Lower lobe of right lung (tissue), 2 donors: ENCODE data around the gene CNPY3. TPM values are rescaled to one million over a fixed set of nuclear protein-coding genes. Genes with fewer than 3 reads are reported as not detected.

ENCODE experiments used
- ATAC-seq, 2 donors: fragments of 200-7000 bp; cut with Tn5 transposase; one replicate each; pipeline ENCODE4 v1.9.1; 2020 to 2022; ENCODE audit warnings: mild to moderate bottlenecking in 2 of 2, moderate library complexity in 2 of 2
- DNase-seq: peaks from one replicate; pipeline ENCODE4 v3.0.0-alpha.2; 2020
- H3K27ac ChIP-seq: fragments of 200-600 bp; one replicate; pipeline ENCODE4 v1.8.0; 2022
- H3K27me3 ChIP-seq: fragments of 200-600 bp; one replicate; pipeline ENCODE4 v1.8.0; 2022; ENCODE audit warnings: low read depth
- H3K36me3 ChIP-seq: fragments of 200-600 bp; one replicate; pipeline ENCODE4 v1.8.0; 2022; ENCODE audit warnings: mild to moderate bottlenecking
- H3K4me1 ChIP-seq: fragments of 200-600 bp; one replicate; pipeline ENCODE4 v1.8.0; 2022
- H3K4me3 ChIP-seq: fragments of 200-600 bp; one replicate; pipeline ENCODE4 v1.8.0; 2022; ENCODE audit warnings: mild to moderate bottlenecking
- H3K9me3 ChIP-seq: fragments of 200-600 bp; one replicate; pipeline ENCODE4 v1.8.0; 2022
- intact Hi-C: fragments of 100-400 bp; cut with DNase I; formaldehyde crosslinking; loops from one replicate; pipeline ENCODE4 v1.11.0; 2022
- total RNA-seq: library from RNA; stranded (reverse); fragmentation: NEBNext Ultra II Directional; extraction: Animal tissue kit (Norgen Biotek cat#: 25700); gene quantifications from one replicate; pipeline ENCODE4 v1.2.1, GENCODE V29; 2021
- TF ChIP-seq, protein P1 (sequence below): fragments of 200-600 bp; IDR thresholded peaks from one replicate; pipeline ENCODE4 v1.8.0; 2022; ENCODE audit warnings: antibody characterized with exemption, mild to moderate bottlenecking
- donor health status: DM: no; HTN: yes; CAD: no; lungs with severe emphysema.

CNPY3 gene
- total RNA-seq, 1 donor from 2014 or later, result 84.0 TPM

DNA sequence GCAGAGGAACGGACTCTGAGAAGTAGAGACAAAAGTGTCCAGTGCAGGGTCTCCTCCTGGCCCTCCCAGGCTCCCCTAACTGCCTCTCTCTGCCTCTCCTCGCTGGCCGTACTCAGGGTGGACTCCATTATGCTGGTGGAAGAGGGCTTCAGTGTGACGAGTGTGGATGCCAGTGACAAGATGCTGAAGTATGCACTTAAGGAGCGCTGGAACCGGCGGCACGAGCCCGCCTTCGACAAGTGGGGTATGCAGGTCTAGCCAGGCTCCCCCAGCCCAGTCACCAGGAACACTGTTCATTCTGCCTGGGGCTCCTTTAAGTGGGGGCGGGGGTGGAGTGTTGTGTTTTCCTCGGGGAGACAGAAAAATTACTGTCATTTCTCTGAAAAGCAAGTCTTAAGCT is 32.8 kb downstream of the CNPY3 start:
- Histone ChIP-seq H3K27ac (no peak overlapping the region), H3K9me3 (no peaks in the 10 kb centered on the region), H3K4me3 (no peak overlapping the region), H3K4me1 (peaks cover 19% of the 10 kb centered on the region), H3K36me3 (peaks cover 41% of the 10 kb centered on the region), H3K27me3 (no peaks in the 10 kb centered on the region)
- intact Hi-C loops, result no loop called here
- DNase-seq, result no peak
- no peak for ATAC-seq
- TF ChIP-seq, protein P1, sequence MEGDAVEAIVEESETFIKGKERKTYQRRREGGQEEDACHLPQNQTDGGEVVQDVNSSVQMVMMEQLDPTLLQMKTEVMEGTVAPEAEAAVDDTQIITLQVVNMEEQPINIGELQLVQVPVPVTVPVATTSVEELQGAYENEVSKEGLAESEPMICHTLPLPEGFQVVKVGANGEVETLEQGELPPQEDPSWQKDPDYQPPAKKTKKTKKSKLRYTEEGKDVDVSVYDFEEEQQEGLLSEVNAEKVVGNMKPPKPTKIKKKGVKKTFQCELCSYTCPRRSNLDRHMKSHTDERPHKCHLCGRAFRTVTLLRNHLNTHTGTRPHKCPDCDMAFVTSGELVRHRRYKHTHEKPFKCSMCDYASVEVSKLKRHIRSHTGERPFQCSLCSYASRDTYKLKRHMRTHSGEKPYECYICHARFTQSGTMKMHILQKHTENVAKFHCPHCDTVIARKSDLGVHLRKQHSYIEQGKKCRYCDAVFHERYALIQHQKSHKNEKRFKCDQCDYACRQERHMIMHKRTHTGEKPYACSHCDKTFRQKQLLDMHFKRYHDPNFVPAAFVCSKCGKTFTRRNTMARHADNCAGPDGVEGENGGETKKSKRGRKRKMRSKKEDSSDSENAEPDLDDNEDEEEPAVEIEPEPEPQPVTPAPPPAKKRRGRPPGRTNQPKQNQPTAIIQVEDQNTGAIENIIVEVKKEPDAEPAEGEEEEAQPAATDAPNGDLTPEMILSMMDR, result no peak

DNA sequence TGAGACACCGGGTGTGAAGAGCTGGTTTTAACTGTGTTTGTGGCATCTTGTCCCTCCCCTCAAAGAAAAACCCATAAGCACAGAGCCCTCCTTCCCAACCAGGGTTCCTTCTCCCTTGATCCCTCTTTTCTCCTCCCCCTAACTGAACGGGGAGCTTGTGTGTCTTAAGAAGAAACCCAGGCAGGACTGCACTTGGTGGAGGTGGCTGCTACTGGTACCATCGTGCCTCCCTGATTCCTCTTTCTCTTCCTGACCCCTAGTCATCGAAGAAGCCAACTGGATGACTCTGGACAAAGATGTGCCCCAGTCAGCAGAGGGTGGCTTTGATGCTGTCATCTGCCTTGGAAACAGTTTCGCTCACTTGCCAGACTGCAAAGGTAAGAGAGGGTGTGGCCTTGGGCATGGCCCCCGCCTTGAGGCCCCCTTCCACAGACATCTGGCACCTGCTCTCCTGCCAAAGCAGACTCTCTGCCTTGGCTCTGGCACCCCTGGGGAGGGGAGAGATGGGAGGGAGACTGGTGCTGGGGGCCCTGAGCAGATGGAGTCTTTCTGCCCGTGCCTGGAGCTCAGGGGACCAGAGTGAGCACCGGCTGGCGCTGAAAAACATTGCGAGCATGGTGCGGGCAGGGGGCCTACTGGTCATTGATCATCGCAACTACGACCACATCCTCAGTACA is 33.4 kb downstream of the CNPY3 start:
- TF ChIP-seq, protein P1, result no peak
- ATAC-seq (no peak), DNase-seq (no peak)
- peaks cover 19% of the 10 kb centered on the region for H3K4me1 ChIP-seq
- H3K9me3 ChIP-seq, result no peaks in the 10 kb centered on the region
- peaks cover 46% of the 10 kb centered on the region for H3K36me3 ChIP-seq
- no peak overlapping the region for H3K4me3 ChIP-seq
- no peak overlapping the region for H3K27ac ChIP-seq
- intact Hi-C loops, result no loop called here
- no peaks in the 10 kb centered on the region for H3K27me3 ChIP-seq

DNA sequence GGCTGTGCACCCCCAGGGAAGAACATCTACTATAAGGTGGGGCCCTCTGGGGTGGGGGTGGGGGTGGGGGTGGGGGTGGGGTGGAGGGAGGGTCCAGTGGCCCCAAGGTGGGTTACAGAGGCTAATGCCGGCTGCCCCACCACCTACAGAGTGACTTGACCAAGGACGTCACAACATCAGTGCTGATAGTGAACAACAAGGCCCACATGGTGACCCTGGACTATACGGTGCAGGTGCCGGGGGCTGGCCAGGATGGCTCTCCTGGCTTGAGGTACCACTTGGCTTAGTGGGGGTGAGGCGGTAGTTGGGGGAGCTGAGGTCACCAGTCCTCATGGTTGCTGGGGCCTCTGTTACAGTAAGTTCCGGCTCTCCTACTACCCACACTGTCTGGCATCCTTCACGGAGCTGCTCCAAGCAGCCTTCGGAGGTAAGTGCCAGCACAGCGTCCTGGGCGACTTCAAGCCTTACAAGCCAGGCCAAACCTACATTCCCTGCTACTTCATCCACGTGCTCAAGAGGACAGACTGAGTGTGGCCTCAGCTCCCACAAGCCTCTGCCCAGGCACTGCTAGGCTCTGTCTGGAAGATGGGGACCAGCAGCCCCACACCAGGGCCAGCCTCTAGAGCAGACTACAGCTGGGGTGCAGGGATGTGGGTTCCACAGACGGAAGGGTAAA is 34.0 kb downstream of the CNPY3 start:
- no peaks in the 10 kb centered on the region for H3K27me3 ChIP-seq
- no peaks in the 10 kb centered on the region for H3K9me3 ChIP-seq
- H3K4me1 ChIP-seq, result peaks cover 19% of the 10 kb centered on the region
- H3K4me3 ChIP-seq, result no peak overlapping the region
- TF ChIP-seq, protein P1, result no peak
- H3K36me3 ChIP-seq, result peaks cover 53% of the 10 kb centered on the region
- no peak overlapping the region for H3K27ac ChIP-seq
- ATAC-seq, result no peak
- DNase-seq, result no peak
- intact Hi-C loops, result no loop called here

DNA sequence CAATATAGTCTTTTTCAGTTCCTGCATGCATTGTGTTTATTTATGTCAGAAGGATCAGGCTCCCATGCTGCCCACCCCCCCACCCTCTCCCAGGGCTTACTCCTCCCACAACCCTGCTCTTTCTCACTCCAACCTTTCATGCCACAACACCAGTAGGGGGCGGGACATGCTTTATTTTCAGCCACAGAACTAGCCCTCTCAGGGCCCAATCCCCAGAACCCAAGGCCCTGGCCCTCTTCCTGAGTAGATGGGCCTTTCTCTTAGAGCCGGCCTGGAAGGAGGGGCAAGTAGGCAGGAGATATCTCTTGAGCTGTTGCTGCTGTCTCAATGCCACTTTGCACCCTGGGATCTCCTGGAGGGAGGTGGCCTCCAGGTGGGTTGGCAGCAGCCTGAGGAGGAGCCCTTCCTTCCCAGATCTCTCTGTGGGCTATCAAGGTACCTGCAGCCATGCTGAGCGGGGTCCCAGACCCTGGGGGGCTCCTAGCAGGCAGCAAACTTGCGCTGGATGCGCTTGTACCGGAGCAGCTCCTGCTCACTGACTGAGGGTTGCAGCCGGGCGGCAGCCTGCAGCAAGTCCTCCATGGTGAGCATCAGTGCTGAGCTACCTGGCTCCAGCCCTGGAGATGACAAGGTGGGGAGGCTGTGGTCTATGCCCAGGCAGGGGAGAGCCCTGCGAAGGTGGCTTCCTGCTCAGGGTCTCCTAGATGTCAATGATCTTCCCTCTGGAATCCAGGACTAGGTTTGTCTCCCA is 34.8 kb downstream of the CNPY3 start:
- Histone ChIP-seq H3K27me3 (no peaks in the 10 kb centered on the region), H3K9me3 (no peaks in the 10 kb centered on the region), H3K27ac (no peak overlapping the region), H3K4me1 (peaks cover 19% of the 10 kb centered on the region), H3K4me3 (no peak overlapping the region), H3K36me3 (peaks cover 60% of the 10 kb centered on the region)
- intact Hi-C loops, result no loop called here
- no peak for ATAC-seq
- DNase-seq, result no peak
- TF ChIP-seq, protein P1, result no peak

DNA sequence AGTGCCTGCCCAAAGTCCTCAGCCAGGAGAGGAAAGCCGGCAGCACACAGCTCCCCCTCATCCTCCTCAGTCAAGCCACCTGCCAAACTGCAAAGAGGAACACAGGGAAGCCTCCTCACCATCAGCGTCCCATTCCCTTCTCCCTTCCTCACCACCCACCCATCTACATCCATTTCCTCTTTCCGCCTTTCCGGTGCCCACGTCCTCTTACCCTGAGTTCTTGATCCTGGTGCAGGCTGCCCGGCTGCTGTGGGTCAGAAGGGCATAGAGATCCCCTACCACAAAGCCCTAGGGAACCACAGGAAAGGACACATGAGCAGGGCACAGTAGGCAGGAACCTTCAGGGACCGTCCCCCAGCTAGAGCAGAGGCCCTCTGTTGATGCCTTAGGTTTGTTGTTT is 37.3 kb downstream of the CNPY3 start:
- Histone ChIP-seq H3K27me3 (no peaks in the 10 kb centered on the region), H3K4me3 (no peak overlapping the region), H3K36me3 (peaks cover 68% of the 10 kb centered on the region), H3K4me1 (no peaks in the 10 kb centered on the region), H3K9me3 (no peaks in the 10 kb centered on the region), H3K27ac (no peak overlapping the region)
- ATAC-seq (no peak), DNase-seq (no peak)
- intact Hi-C loops, result no loop called here
- TF ChIP-seq, protein P1, result no peak
